ENCODE measurements around the gene FLT3. TPM values are rescaled to one million over a fixed set of nuclear protein-coding genes. Genes with fewer than 3 reads are reported as not detected.

FLT3 gene
- total and polyA plus RNA-seq, 7 donors = 0.23 to 3.5 (median 2.0) TPM; not detected in 1

GRCh38 chr13:27970382-27971235, 129.8 kb downstream of the FLT3 start:
- H3K9me3 ChIP-seq = no peaks in the 10 kb centered on the region
- DNase-seq = no peak
- peaks cover 53 to 99% (median 91%) of the 10 kb centered on the region in 3 donors for H3K27me3 ChIP-seq
- no peak for TF ChIP-seq CTCF (IDR thresholded peaks at IDR 0.05)
- TF ChIP-seq POLR2AphosphoS5 (IDR thresholded peaks at IDR 0.05) = no peak
- TF ChIP-seq POLR2A (IDR thresholded peaks at IDR 0.05) = no peak
- no peak for TF ChIP-seq EP300 (IDR thresholded peaks at IDR 0.05)
- peaks cover 0 to 32% (median 22%) of the 10 kb centered on the region in 4 donors for H3K4me1 ChIP-seq
- no peak overlapping the region for H3K4me3 ChIP-seq
- H3K36me3 ChIP-seq = no peaks in the 10 kb centered on the region
- intact Hi-C loops (cut with DNase I) = no loop called here
- WGBS, 2 donors = 6 to 7% methylated on average over 53 of the region's 53 CpGs
- H3K27ac ChIP-seq = no peak overlapping the region

GRCh38 chr13:27969866-27970229, 130.5 kb downstream of the FLT3 start:
- Histone ChIP-seq H3K4me1 (peaks cover 0 to 32% (median 21%) of the 10 kb centered on the region in 4 donors), H3K27ac (no peak overlapping the region), H3K36me3 (no peaks in the 10 kb centered on the region), H3K9me3 (no peaks in the 10 kb centered on the region), H3K4me3 (no peak overlapping the region), H3K27me3 (peaks cover 50 to 99% (median 92%) of the 10 kb centered on the region in 3 donors)
- WGBS, 2 donors = 5 to 13% methylated on average over 7 of the region's 7 CpGs
- no peak for TF ChIP-seq CTCF (IDR thresholded peaks at IDR 0.05)
- TF ChIP-seq POLR2AphosphoS5 (IDR thresholded peaks at IDR 0.05) = no peak
- no peak for TF ChIP-seq POLR2A (IDR thresholded peaks at IDR 0.05)
- no peak for TF ChIP-seq EP300 (IDR thresholded peaks at IDR 0.05)
- intact Hi-C loops (cut with DNase I) = no loop called here
- DNase-seq = no peak

DNA sequence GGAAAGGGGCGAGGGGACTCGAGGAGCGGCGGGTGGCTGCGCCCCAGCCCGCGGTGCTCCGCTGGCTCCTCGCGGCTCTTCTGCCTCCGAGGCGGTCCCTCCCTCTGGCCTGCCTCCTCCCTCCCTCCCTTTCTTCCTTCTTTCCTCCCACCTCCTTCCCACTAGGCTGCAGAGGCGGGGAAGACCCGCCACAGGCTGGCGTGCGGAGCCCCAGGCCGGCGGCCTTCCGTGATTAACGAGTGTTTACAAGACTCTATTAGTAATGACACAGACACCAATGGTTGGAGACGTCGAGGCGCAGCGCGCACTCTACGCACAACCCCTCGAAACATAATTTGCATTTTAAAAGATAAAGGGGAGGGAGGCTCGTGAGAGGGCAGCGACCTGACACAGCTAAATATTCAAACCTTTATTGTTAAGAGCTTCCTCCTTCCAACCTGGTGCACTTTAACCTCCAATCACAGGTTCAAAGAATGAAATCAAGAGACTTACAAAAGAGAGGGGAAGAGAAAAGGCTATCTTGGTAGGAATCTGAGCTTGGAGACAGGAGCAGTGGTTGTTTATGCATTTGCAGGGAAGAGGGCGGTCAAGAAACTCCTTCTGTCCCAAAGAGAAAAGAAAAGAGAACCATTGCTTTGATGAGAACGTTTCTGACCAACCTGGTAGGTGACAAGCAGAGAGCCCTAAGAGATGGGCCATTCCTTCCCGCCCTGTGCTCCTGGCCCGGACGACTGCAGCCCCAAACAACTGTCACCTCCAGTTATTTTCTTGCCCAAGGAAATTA, 131.1 kb downstream of the FLT3 start, which contains the start of gene CDX2:
Gene CDX2, minus strand, starts transcription at position 234 of the 784 bp plus-strand sequence. CDS start 309 bp downstream, outside the sequence.
- Histone ChIP-seq H3K4me1 (peaks cover 0 to 32% (median 21%) of the 10 kb centered on the region in 4 donors), H3K9me3 (no peaks in the 10 kb centered on the region), H3K27ac (peak within 1 kb of the TSS in 1 of 4 donors; percentile 47), H3K36me3 (no peaks in the 10 kb centered on the region), H3K4me3 (peak within 1 kb of the TSS in 3 of 4 donors; percentile 15 to 19 (median 17)), H3K27me3 (peaks cover 53 to 99% (median 90%) of the 10 kb centered on the region in 3 donors)
- no peak for TF ChIP-seq CTCF (IDR thresholded peaks at IDR 0.05)
- TF ChIP-seq POLR2A (IDR thresholded peaks at IDR 0.05) = peak in 1 of 2 donors; percentile 75
- no peak for DNase-seq
- 2 to 4% methylated on average over 34 of the region's 34 CpGs for WGBS, 2 donors
- intact Hi-C loops (cut with DNase I) = no loop called here

DNA sequence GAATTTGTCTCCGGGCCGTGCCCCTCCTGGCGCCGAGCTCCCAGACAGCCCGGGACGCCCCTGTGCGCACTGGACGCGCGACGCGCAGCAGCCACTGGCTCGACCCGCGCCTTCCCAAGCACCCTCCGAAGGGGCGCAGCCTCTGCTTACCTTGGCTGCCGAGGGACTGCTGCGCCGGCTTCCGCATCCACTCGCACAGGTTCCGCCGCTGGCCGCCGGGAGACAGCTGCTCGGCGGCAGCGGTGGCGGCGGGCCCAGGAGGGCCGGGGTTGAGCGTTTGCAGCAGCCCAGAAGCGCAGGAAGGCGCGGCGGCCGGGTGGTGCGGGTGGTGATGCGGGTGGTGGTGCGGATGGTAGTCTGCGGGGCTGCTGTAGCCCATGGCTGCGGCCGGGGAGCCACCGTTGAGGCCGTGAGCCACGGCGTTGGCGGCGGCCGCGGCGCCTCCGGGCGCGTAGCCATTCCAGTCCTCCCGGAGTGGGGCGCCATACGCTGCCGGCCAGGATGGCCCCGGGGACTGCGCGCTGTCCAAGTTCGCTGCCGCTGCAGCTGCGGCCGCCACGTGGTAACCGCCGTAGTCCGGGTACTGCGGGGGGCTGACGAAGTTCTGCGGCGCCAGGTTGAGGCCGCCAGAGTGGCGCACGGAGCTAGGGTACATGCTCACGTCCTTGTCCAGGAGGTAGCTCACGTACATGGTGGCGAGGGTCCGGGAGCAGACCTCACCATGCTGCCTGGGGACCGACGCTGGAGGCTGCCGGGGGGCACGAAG, 131.9 kb downstream of the FLT3 start:
- Histone ChIP-seq H3K9me3 (no peaks in the 10 kb centered on the region), H3K27me3 (peaks cover 53 to 100% (median 84%) of the 10 kb centered on the region in 3 donors), H3K27ac (peak overlapping the region in 1 of 4 donors; percentile 47), H3K4me3 (peak overlapping the region in 3 of 4 donors; percentile 15 to 19 (median 17)), H3K4me1 (peaks cover 0 to 32% (median 21%) of the 10 kb centered on the region in 4 donors), H3K36me3 (no peaks in the 10 kb centered on the region)
- TF ChIP-seq EP300 (IDR thresholded peaks at IDR 0.05) (no peak), POLR2A (IDR thresholded peaks at IDR 0.05) (no peak), CTCF (IDR thresholded peaks at IDR 0.05) (no peak), POLR2AphosphoS5 (IDR thresholded peaks at IDR 0.05) (no peak)
- no peak for DNase-seq
- intact Hi-C loops (cut with DNase I) = no loop called here
- 1 to 2% methylated on average over 86 of the region's 86 CpGs for WGBS, 2 donors

Data from sigmoid colon (tissue), 7 donors.